Stimulated activated CD8-positive, alpha-beta memory T cell treated with anti-CD3 and anti-CD28 coated beads, Interleukin-12 subunit alpha, Interleukin-12 subunit beta, amount 100 ng/mL, for 24 hours (primary cell): ENCODE data around the gene FUT6.

Source experiments
- DNase-seq: peaks from one replicate; pipeline ENCODE4 v3.0.0-alpha.2; 2020; ENCODE audit errors: extremely low read depth

The FUT6 gene

DNA sequence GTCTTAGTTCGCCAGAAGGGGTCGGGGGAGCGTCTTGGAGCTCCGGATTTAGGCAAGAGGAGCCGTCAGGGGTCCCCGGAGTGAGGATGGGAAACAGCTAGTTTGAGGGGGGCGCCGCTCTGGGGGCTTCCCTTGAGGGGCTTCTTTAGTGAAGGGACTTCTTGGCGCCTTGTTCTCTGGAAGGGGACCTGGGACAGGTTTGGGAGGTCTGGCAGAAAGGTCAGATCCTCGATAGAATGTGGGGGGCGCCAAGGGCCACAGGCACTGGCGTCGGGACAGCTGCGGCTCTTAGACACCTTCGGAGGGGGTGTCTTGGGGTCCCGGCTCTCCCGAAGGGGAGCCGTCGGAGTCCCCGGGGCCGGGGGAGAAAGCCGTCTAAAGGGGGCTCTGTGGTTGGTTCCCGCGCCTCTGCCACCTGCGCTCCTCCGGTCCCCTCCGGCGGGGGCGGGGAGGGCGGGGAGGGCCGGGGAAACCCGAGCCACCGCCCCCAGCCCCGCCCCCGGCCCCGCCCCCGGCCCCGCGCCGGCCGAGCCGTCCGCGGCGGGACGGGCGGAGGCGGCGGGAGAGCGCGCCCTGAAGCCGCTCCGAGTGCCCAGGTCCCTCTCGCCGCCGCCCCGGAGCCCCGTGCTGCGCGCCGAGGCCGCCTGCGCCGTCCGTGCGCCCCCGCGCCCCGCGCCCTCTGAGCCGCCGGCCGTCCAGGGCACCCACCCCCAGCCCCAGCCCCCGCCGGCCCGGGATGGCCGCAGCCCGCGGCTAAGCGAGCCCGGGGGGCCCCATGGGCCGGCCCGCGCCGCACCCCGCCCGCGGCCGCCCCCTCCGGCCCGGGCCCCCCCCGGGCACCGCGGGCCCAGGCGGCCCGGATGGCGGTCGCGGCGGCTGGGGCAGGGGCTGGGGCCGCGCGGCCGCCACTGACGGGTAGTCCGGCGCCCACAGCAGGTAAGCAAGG lies 34.7 kb downstream of the FUT6 start, which contains the start of gene NRTN:
TSS of gene NRTN (plus strand) at position 552 of the 946 bp plus-strand sequence. CDS start 19,099 bp downstream, outside the sequence.
- DNase-seq, result no peak

DNA sequence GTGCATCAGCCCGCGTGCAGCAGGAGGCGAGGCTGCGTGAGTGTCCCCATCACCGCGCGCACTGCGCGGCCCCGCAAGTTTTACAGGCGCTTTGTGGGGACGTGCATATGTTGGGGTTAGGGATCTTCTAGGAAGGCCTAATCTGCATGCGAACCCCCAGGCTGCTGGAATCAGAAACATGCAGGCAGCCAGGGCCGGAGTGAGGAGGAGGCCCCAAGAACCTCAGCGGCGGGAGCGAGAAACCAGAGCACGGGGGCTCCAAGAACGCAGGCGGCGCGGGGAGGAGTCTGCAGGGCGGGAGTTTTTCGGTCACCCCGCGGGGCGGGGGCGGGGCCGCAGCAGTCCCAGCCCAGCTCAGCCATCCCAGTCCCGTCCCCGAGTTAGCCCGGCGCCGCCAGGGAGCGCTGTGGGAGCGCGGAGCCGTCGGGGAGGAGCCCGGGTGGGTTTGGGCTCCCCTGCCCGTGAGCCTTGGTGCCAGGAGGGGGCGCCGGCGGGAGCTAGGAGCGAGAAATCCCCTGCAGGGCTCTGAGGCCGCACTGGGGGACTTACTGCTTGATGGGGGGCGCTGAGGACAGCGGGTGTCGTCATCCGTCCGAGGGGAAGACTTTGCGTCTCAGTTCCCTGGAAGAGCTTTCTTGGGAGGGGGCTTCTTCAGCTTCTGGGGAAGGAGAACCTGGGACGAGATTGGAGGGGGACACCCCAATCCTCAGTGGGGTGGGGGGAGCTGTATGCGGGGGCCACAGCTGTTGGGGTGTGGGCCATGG lies 35.6 kb downstream of the FUT6 start:
- peak; percentile 78 for DNase-seq

DNA sequence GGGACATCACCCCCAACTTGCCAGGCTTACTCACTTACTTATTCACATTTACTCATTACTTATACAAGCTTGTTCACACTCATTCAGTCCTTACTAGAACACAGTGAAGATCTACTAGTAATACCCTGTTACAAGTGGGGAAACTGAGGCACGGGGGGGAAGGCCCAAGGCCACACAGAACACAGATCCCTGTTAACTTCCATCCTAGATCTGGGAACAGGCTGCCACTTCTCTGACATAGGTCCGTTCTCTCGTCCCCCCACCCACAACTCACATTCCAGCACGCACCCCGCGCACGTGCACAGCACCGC lies 36.1 kb downstream of the FUT6 start:
- no peak for DNase-seq

GRCh38 chr19:5801796-5802619 lies 37.5 kb downstream of the FUT6 start:
- no peak for DNase-seq

- DNase-seq, result no peak
These were observed 38.9 kb downstream of the FUT6 start for GRCh38 chr19:5800361-5801270.

GRCh38 chr19:5799247-5800241 lies 40.0 kb downstream of the FUT6 start:
- DNase-seq, result no peak

DNA sequence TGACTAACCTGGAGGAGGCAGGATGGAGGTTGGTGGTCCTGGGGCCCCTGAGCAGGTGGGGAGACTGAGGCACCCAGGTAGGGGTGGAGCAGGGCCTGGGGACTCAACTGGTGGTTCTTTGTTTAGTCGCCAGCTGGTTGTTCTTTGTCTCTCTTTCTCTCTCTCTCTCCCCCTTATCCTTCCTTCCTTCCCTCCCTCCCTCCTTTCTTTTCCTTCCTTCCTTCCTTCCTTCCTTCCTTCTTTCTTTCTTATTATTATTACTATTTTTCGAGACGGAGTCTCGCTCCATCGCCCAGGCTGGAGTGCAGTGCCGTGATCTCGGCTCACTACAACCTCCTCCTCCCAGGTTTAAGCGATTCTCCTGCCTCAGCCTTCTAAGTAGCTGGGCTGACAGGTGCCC lies 41.3 kb downstream of the FUT6 start:
- no peak for DNase-seq

- DNase-seq, result no peak
These were observed 44.1 kb downstream of the FUT6 start for GRCh38 chr19:5795382-5795919.

- no peak for DNase-seq
These were observed 46.3 kb downstream of the FUT6 start for GRCh38 chr19:5793188-5793587.

DNA sequence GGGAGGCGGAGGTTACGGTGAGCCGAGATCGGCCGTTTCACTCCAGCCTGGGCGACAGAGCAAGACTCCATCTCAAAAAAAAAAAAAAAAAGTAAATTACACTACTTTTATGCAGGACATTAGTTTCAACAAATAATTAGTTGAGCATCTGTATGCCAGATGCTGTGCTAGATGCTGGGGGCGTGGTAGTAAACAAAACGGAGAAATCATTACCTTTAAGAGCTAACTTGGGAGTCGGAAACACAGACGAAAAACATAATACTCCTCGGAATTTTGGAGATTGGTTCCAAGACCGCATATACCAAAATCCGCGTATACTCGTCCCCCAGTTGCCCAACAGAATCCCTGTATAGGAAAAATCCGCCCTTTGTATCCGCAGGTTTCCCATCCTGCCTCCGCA lies 47.3 kb downstream of the FUT6 start:
- DNase-seq, result no peak

DNA sequence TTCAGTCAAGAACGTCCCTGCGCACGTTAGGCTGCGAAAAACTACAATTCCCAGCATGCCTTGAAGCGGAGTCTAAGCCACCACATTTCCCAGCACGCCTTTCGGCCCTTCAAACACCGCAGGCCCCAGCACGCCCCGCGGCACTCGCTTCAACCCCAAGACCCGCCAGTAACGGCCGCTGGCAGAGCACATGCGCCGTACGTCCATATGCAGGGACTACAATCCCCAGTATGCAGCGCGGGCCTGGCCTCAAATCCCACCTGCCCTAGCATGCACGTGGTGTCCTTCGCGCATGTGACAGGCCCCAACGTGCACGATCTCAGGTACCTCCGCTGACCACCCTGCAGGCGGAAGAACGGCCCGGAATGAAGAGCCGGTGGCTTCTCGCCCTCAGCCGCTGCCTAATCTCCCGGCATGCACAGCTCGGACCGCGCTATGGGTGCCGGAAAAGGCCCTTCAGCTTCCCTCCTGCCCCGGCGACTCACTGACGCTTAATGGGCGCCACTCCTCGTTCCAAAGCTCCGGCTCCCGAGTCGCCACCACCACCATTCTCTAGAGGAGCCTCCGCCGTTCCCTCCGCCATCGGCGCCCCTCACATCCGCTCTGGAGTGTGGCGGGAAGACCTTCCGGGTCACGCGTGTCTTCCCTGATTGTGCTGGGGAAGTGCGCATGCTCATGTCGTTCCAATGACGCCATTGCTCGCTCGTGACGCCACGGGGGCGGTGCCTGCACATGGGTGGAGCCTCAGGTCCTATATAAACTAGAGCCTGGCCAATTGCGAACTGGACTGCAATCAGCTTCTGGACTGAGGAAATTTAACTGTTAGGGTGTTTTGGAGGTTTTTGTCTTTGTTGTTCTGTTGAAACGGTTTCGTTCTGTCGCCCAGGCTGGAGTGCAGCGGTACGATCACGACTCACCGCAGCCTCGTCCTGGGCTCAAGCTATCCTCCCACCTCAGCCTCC lies 48.7 kb downstream of the FUT6 start, which contains the start of gene DUS3L:
TSS of gene DUS3L (minus strand) at position 605 of the 962 bp plus-strand sequence. CDS start at position 583, 22 bp downstream.
- peak; percentile 91 for DNase-seq

GRCh38 chr19:5789886-5790558 lies 49.5 kb downstream of the FUT6 start:
- DNase-seq, result no peak

DNA sequence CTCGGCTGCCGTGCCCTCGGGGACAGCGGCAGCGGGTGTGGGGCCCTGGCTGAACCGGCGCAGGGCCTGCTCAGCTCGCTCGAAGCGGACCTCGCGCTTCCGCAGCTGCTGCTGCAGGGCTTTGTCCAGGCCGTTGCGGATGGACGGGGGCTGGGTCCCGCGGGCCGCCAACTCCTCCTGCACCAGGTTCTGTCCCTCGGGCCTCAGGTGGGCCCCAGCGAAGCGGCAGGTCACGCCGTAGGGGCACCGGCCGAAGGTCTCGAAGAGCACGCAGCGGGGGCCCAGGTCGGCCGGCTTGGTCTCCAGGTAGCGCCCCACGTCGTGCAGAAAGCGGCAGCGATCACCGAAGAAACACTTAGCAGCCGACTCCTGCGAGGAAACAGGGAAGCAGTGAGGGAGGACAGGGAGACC lies 50.1 kb downstream of the FUT6 start:
- no peak for DNase-seq

DNA sequence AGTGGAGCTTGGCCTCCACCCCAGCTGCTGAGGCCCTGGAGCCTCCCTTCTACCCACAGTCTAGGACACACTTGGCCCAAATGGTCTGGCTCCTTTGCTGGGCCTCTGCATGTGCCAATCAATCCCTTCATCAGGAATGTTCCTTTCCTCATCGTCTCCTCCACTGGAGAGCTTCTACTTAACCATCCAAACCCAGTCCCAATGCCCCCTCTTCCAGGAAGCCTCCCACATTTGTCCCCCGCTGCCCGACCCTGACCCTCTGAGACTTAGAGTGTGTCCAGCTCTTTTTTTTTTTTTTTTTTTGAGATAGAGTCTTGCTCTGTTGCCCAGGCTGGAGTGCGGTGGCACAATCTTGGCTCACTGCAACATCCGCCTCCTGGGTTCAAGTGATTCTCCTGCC lies 51.1 kb downstream of the FUT6 start:
- DNase-seq, result no peak

DNA sequence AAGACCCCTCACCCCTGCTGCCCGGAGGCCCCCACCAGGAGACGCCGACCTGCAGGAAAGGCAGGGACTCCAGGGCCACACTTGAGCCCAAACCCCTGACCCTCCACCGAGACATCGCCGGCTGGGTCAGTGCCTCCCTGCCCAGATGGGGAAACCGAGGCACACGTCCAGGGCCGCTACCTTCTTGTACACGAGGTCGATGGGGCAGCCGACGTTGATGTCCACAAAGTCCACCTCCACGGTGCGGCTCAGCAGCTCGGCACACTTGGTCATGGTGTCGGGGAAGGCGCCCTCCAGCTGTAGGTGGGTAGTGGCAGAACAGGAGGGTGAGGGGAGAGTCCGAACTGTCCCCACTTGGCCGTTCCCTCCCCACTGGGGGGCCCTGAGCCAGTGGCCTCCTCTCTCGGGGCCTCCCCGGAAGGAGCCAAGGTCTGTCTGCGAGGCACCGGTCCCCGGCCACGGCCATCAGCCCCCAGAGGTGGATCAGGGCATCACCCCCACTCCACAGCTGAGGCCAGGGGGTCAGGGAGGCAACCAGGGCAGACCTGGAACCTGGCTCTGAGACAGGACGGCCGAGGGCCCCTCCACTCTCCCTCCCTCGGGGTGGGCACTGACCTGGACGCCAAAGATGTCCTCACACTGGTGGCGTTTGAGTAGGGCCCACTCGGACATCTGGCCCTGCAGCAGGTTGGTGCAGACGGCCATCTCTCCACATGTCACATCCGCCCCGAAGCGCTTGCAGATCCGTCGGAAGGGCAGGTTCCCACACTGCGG lies 51.9 kb downstream of the FUT6 start:
- no peak for DNase-seq

GRCh38 chr19:5786593-5787408 lies 52.7 kb downstream of the FUT6 start:
- no peak for DNase-seq
